HG03097 (cell line): ENCODE results near the gene SLC27A3.
A peak's percentile ranks its signal among the peaks of the same experiment; 100 is the strongest.
"Not testable (repeated sequence)": the region's sequence is repeated elsewhere in the genome, so short reads cannot be mapped to it uniquely, and the experiment has no call there.

ENCODE experiments used
- ATAC-seq: cut with Tn5 transposase; IDR thresholded peaks from one replicate; pipeline ENCODE4 v1.9.1; 2021; ENCODE audit not compliant: unreplicated experiment, low FRiP score

SLC27A3 gene

DNA sequence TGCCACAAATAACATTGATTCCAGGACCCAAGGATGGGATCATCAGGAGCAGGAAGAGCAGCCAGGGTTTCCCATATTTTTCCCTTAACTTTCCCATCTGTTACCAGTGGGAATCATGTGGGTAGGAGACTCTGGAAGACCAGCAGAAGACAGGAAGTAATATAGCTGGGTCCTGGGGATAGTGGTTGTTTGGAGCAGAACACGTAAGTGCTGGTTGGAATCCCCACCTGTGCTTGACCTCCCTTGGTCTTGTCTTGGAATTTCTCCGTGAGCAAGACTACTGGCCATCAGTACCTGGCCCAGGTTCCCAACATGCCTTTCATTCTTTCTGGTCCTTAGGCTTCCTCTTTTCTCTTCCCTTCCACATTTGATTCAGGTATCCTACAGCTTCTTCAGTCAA, 20.9 kb upstream of the SLC27A3 start:
- no peak for ATAC-seq

DNA sequence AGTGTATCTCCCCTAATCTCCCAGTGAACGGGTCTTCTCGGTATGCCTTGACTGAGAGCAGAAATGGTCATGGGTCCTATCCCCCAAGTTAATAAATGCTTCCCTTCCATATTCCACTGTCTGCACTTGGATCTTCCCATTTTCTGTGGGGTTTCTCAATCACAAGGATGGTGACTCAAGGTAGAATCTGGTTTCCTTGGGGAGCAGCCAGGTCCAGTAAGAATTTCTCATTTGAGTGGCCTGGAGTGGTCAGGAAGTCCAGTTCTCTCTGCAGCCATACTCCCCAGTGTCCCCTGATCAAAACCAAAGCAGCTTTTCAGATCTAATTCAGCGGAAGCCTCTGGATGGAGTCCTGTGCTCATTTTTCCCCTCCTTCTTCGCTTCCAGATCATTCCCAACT, 14.8 kb upstream of the SLC27A3 start:
- no peak for ATAC-seq

DNA sequence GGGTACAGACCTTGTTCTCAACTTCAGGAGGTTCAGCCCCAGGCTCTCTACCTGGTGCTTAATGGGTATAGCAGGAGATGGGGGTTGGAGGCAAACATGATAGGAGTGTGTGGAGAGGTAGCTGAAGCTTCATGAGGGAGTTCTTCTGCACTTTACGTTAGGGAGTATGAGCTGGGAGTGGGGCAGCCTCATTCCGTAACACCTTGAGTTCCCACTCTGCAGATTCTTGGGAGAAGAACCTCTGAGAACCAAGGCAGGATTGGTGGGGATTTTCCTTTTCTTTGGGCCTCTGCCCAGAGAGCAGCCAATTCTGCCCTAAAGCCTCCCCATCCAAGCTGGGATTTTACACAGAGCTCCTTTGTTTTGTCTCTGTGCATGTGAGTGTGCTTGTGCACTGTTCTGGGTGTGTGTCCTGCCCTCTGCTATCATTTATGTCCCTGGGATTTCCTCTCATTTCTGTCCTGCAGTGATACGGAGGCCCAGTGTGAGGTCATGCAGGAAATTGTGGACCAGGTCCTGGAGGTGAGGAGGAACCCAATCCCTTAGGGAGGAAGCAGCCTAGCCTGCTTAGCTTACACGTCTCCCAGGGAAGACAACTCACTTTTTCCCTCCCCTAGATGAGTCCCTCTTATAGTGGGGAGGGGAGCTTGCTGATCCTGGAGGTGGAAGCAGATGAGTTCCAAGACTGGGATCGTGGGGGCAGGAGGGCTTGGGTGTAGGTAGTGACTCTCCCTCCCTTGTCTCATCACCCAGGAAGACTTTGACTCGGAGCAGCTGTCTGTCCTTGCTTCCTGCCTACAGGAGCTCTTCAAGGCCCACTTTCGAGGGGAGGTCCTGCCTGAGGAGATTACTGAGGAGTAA, 11.6 kb upstream of the SLC27A3 start:
- ATAC-seq = no peak

DNA sequence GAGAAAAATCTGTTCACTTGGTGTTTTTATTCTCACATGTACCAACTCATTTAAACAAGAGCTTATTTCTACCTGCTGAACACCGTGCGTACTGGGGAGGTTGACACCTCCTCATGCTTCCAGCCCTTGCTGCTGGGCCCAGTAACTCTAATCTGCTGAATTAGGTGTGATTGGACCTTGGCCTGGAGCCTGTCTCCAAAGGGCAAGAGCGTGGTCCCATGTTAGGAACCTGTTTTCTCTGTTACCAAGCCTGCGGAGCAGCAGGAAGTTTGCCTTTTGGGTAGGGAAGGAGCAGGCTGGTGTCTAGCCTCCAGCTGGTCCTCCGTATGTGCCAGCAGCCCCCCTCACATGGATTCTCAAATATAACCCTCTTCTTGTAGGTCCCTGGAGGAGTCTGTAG, 10.9 kb upstream of the SLC27A3 start:
- no peak for ATAC-seq

DNA sequence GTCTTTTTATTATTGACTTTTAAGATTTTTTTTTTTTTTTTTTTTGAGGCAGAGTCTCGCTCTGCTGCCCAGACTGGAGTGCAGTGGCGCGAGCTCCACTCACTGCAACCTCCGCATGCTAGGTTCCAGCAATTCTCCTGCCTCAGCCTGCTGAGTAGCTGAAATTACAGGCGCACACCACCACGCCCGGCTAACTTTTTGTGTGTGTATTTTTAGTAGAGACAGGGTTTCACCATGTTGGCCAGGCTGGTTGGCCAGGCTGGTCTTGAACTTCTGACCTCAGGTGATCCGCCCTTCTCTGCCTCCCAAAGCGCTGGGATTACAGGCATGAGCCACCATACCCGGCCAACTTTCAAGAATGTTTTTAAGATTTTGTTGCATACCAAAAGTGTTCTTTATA, 8.5 kb upstream of the SLC27A3 start:
- not testable (repeated sequence) for ATAC-seq

DNA sequence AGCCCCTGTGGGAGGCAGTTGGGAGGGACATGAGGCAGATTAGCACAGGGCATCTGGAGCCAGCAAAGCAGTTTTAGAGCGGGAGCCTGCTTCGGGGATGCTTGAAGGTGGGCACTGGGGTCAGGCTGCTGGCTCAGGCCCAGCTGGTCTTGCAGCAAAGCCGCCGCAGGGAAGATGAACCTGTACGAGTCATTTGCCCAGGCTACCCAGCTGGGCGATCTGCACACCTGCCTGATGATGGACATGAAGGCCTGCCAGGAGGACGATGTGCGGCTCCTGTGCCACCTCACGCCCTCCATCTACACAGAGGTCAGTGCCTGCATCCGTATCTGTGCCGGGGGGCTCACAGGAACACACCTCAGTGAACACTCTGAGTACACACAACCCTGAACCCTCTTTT, 7.7 kb upstream of the SLC27A3 start:
- no peak for ATAC-seq

DNA sequence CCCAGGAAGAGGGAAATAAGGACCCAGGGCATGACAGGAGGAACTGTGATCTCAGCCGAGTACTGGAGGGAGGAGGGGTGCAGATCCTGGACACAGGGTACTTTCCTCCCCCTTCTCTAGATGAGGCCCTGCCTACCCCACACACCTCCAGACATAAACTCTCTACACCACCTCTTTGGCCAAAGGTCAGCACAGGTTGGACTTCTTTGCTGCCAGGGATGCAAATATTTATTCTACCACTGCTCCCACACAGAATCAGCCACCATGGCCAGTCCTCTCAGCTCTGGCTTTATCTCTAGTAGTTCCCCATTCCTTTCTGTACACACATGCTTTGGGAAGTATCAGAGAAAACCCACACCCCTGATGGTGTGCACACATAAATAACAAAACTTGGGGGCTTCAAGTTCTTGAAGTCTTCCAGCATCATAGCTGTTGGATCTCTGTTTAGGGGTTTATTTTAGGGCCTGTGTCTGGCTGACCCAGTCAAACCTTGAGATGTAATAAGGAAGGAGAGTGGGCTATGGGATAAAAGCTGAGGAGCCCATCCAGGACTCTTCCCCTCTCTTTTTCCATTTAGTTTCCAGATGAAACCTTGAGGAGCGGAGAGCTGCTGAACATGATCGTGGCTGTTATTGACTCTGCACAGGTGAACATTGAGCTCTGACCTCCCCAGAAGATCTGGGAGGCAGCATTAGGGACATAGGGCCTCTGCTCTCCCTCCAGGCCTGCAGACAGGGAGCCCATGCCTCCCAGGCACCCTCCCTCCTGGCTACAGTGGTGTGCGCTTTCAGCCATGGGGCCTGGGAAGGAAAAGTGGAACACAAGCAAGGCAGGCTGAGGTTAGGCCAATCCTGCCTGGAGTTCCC, 6.7 kb upstream of the SLC27A3 start:
- ATAC-seq = no peak

DNA sequence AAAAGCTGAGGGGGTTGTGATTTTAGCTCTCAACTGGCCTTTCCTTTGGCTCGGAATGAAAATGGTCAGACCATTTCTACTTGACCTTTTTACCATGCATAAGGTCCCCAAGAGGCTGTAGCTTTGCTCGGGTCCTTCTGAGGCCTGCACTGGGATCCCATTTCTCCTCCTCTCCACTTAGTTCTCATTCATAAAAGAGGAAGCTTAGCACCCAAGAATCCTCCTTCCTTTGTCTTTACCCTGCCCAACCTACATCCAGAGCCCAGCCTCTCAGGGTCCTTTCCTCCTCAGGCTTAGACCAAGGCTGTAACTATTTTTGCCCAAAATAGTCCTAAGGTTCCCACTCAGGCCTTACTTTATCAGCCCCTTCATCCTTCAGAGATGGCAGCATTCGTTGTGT, 6.0 kb upstream of the SLC27A3 start:
- no peak for ATAC-seq

DNA sequence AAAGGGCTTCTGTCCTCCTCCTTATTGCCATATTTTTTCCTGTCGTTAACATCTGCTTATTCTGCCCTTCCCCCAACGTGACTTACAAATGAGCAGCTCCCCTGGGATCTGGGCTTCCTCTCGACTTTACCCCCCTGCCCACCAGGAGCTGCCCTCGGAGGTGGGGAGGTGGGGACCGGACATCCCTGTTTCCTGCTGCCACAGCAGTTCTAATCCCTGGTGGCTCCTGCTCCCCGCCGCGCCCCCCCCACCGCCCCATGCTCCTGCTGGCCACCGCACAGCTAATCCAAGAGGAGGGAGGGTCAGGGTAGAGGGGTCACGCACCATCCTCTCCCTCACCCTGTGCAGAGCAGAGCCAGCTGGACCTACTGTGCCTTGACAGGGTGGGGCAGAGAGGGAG, 4.4 kb upstream of the SLC27A3 start:
- ATAC-seq = no peak

DNA sequence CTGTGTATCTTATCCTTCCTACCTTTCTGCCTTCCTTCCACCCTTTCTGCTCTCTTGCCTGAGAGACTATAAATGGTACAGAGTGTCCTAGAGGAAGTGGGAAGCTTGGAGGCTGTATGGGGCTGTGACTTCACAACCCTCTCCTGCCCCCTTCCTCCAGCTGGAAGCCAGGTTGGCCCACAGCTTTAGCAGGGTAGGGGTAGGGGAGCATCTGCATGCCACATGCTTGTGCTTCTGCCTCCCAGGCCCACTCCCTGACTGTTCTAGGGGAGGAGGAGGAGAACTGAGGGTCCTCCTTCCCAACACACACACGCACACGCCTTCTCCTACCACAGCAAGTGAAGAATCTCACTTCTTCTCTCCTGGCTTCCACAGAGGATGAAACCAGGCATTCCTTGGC, 3.9 kb upstream of the SLC27A3 start:
- ATAC-seq = no peak

DNA sequence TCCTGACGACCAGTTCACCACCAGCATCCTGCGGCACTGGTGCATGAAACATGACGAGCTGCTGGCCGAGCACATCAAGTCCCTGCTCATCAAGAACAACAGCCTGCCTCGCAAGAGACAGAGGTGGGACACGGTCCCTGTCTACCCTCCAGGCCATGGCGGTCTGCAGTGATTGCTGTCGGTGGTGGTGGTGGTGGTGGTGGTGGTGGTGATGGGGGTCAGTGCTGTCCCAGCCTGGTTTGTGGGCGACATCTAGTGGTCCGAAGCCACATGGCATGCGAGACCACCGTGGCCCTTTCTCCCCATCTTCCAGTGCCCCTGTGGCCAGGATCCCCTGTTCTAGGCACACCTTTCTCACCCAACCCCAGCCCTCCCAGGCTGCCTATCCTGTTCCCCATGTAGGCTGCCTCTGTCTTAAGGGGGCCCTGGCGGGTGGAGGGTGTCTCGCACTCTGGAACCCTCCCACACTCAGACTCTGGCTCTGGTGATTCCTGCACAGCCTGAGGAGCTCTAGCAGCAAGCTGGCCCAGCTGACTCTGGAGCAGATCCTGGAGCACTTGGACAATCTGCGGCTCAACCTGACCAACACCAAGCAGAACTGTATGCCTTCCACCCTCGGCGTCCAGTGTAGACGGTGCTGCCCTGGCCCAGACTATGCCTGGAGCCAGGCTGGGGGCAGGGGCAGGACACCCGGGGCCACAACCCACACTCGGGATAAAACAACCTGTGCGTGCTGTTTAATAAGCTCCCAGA, 3.2 kb upstream of the SLC27A3 start:
- ATAC-seq = no peak

DNA sequence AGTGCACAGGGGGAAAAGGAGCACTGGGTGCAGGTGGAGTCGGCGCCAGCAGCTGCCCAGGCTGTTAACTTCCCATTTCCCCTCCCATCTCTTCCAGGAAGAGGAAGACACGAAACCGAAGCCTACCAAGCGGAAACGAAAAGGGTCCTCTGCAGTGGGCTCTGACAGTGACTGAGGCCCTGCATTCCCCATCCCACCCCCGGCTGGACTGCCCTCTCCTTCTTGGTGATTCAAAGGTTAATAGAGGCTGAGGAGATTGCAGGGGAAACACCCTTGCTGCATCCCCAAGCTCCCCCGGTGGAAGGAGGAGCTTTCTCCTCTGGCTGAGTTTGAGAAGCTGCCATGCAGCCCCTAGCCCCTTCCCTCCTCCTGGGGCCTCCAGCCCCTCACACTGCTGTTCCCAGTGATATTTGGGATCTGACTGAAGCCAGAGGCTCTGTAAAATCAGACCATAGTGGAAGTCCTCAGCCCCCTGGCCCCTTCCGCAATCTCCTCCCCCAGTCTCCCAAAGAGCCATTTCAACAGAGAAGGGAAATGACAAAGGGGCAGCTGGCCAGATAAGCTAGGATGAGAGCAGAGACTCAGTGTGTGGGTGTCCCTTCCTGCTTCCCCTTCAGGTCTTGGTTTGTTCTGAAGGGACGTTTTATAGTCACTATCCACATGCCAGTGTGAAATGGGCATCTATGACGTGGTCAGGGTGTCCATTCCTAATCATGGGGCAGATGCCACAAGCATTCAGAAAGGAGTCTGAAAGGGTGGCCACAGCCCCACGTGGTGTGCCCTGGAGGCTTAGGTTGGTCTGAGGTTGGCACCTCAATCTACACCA, 1.9 kb upstream of the SLC27A3 start:
- no peak for ATAC-seq

DNA sequence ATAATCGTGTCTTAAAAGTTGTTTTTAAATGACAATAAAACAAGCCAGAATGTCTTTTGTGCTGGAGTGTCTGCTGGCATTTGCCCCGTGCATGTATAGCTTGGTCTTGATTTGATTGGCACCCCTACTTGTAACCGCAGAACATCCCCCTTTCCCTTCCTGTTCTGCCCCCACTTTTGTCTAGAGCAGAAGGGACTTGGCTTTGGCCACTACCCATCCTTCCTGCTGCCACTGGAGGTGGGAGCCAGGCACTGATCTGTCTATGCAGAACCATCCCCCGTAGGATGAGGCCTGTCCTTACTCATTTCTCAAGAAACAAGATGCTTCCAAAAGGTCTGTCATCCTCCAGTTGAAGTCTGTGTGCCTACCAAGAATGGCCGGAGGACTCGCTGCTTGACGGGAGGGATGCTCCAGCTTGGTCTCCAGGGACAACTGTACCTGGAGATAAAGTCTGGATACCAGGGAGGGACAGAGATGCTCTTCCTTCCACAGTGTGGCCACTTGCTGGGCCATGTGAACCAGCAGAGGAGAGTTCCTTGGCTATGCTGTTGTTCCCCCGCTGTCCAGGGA, 1.1 kb upstream of the SLC27A3 start:
- no peak for ATAC-seq

DNA sequence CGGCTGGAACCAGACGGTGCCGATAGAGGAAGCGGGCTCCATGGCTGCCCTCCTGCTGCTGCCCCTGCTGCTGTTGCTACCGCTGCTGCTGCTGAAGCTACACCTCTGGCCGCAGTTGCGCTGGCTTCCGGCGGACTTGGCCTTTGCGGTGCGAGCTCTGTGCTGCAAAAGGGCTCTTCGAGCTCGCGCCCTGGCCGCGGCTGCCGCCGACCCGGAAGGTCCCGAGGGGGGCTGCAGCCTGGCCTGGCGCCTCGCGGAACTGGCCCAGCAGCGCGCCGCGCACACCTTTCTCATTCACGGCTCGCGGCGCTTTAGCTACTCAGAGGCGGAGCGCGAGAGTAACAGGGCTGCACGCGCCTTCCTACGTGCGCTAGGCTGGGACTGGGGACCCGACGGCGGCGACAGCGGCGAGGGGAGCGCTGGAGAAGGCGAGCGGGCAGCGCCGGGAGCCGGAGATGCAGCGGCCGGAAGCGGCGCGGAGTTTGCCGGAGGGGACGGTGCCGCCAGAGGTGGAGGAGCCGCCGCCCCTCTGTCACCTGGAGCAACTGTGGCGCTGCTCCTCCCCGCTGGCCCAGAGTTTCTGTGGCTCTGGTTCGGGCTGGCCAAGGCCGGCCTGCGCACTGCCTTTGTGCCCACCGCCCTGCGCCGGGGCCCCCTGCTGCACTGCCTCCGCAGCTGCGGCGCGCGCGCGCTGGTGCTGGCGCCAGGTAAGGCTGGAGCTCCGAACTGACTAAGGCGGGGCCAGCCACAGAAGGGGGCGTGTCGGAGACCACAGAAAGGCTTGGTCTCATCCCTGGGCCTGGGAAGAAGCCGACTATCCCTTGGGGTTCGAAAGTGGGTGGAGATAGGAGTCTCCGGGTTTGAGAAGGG, 486 bp downstream of the SLC27A3 start:
- peak; percentile 43 for ATAC-seq

DNA sequence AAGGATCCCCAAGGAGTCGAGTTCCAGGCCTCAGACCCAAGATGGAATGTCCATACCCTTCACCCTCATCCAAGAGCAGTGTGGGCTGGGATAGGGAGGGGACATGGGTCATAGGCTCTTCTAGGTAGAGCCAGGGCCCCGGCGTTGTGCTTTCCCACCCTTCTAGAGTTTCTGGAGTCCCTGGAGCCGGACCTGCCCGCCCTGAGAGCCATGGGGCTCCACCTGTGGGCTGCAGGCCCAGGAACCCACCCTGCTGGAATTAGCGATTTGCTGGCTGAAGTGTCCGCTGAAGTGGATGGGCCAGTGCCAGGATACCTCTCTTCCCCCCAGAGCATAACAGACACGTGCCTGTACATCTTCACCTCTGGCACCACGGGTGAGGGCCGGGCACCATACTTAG, 1.1 kb downstream of the SLC27A3 start:
- ATAC-seq = no peak

DNA sequence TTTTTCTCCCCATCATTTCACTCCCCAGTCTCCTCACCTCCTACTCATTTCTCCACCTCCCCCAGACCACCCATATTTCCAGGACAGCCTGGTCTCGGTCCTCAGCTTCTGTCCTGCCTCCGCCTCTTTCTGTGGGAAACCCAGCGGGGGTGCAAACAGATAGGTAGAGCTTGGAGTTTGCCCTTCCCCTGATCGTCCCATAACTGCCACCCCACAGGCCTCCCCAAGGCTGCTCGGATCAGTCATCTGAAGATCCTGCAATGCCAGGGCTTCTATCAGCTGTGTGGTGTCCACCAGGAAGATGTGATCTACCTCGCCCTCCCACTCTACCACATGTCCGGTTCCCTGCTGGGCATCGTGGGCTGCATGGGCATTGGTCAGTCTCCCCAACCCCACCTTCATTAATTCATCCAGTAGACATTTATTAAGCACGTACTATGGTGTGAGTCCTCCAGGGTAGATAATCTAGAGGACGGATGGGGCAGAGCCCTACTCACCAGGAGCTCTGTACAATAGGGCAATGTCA, 1.7 kb downstream of the SLC27A3 start:
- no peak for ATAC-seq

DNA sequence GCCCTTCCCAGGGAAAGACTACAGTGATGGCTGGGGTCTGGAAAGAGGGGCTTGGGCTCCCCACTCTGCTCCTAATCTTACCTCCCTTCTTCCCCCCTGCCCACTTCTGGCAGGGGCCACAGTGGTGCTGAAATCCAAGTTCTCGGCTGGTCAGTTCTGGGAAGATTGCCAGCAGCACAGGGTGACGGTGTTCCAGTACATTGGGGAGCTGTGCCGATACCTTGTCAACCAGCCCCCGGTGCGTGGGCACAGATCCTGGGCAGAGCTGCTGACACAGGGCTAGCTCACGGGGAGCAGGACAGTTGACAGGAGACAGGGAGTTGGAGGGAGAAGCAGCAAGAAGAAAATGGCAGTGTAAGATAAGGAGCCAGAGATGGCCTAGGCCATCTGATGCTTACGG, 2.4 kb downstream of the SLC27A3 start:
- ATAC-seq = no peak

DNA sequence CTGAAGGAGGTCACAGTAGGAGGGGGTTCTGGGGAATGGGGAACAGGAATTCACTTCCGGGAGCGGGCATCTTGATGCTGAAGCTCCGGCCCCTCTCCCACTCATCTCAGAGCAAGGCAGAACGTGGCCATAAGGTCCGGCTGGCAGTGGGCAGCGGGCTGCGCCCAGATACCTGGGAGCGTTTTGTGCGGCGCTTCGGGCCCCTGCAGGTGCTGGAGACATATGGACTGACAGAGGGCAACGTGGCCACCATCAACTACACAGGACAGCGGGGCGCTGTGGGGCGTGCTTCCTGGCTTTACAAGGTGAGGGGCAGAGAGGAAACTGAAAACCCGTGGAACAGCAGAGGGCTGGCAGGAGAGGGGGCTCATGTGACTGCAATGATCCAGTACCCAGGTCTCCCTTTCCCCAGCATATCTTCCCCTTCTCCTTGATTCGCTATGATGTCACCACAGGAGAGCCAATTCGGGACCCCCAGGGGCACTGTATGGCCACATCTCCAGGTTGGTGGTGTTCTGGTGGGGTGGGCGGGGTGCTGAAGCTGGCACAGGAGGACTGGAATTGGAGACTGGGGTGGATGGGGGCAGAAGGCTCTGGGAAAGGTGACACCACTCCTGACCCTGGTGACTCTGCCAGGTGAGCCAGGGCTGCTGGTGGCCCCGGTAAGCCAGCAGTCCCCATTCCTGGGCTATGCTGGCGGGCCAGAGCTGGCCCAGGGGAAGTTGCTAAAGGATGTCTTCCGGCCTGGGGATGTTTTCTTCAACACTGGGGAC, 3.0 kb downstream of the SLC27A3 start:
- no peak for ATAC-seq
